GM19240 (cell line): Measurements from ENCODE around the gene ALDH4A1.
"Not testable (repeated sequence)": the region's sequence is repeated elsewhere in the genome, so short reads cannot be mapped to it uniquely, and the experiment has no call there.

Experiments
- DNase-seq: peaks from one replicate; pipeline ENCODE4 v3.0.0; 2011; ENCODE audit warnings: low spot score; ENCODE audit not compliant: insufficient read length

The ALDH4A1 gene

GRCh38 chr1:18858070-18858688 lies 44.2 kb downstream of the ALDH4A1 start:
- no peak for DNase-seq

DNA sequence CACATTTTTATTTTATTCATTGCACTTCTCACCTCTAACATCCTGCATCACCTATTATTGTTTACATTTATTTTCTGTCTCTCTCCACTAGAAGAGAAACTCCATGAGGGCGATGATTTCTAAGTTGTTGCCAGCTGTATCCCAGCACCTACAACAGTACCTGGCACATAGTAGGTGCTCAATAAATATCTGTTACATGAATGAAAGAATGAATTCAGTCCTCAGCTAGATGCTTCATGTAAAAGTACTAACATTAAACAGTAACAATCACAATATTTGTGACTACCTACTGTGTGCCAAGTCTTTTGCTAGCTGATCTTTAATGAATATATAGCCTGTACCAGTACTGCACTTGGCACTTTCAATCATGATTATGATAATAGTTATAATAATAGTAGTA lies 45.9 kb downstream of the ALDH4A1 start:
- no peak for DNase-seq

DNA sequence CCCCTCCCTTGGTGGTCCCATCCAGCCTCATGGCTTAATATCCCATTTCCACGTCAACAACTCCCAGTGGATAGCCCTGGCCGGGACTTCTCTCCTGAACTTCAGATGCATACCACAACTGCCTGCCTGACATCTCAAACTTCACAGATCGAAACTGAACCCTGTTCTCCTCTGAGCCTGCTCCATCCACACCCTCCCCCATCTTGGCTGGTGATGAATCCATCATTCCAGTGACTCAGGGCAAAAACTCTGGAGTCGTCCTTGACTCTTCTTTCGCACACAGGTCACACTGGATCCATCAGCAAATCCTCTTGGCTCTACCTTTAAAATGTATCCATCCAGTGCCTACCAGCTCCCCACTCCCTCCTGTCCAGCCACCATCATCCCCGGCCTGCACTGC lies 46.8 kb downstream of the ALDH4A1 start:
- DNase-seq = no peak

DNA sequence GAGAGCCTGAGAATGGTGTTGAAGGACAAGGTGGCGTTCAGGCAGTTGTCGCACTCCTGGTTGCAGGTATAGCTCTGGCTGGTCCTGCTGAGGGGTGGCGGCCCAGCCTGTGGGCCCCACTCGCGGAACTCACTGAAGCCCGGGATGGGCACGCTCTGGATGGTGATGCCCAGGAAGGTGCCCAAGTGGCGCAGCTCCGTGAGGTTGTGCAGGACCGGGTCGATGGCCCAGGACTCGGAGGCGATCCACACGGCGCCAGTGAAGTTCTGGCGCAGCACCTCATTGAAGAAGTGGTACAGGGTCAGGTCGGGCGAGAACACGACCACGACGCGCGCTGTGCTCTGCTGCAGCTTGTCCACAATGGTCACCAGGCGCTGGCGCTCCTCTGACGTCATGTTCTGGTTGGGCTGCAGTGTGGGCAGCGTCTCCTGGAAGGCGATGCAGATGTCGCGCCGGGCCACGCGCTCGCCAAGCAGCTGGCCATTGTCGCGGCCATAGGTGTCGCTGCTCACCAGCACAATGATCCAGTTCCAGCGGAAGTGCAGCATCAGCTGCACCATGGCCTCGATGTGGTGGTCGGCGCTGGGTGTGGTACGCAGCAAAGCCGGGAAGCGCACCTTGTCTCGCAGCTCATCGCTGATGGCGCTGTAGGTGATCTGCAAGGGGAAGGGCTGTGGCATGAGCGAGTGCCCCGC lies 47.9 kb downstream of the ALDH4A1 start:
- DNase-seq = no peak

- DNase-seq = no peak
These were observed 49.9 kb downstream of the ALDH4A1 start for GRCh38 chr1:18852501-18852900.

- no peak for DNase-seq
These were observed 53.1 kb downstream of the ALDH4A1 start for GRCh38 chr1:18849261-18849711.

DNA sequence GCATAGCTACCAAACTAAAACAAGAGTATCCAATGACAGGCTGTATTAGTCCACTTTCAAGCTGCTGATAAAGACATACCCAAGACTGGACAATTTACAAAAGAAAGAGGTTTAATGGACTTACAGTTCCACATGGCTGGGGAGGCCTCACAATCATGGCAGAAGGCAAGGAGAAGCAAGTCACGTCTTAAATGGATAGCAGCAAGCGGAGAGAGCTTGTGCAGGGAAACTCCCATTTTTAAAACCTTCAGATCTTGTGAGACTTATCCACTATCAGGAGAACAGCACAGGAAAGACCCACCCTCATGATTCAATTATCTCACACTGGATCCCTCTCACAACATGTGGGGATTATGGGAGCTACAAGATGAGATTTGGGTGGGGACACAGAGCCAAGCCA lies 54.6 kb downstream of the ALDH4A1 start:
- DNase-seq = not testable (repeated sequence)

GRCh38 chr1:18840145-18840544 lies 62.2 kb downstream of the ALDH4A1 start:
- DNase-seq = no peak

GRCh38 chr1:18836654-18837053 lies 65.7 kb downstream of the ALDH4A1 start:
- DNase-seq = no peak

GRCh38 chr1:18832319-18832718 lies 70.0 kb downstream of the ALDH4A1 start:
- DNase-seq = not testable (repeated sequence)

DNA sequence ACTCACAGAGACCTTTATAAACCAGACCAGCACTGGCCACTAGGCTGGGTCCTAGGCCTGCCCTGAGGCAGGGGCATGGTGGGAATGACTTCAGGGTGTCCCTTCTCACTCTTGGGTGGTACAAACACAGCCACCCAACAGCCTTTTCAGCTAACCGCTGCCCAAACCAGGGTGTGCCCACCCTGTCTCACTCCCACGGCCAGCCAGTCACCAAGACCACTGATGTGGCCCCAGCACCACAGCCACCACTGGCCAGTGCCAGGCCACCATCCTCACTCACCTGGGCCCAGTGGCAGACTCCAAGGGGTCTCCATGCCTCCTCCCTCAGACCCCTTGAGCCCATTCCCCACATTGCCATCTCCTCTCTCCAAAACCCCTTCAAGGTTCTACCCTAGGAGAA lies 70.7 kb downstream of the ALDH4A1 start:
- no peak for DNase-seq

GRCh38 chr1:18830596-18830995 lies 71.8 kb downstream of the ALDH4A1 start:
- no peak for DNase-seq

DNA sequence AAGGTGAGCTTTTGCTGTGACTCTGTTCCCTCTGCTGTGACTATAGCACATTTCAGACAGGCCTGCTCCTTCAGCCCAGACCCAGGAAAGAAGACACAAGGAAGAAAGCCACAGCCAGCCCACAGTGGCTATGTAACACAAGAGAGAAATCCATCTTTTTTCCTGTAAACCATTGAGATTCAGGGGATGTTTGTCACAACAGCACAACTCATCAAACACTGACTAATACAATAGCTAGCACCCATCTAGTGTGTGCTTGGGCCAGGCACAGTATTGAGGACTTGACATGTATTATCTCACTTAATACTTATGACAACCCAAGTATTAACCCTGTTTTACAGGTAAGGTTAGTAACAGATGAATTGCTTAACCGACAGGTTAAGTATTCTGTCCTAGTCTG lies 72.7 kb downstream of the ALDH4A1 start:
- DNase-seq = no peak

GRCh38 chr1:18828224-18828623 lies 74.1 kb downstream of the ALDH4A1 start:
- no peak for DNase-seq

DNA sequence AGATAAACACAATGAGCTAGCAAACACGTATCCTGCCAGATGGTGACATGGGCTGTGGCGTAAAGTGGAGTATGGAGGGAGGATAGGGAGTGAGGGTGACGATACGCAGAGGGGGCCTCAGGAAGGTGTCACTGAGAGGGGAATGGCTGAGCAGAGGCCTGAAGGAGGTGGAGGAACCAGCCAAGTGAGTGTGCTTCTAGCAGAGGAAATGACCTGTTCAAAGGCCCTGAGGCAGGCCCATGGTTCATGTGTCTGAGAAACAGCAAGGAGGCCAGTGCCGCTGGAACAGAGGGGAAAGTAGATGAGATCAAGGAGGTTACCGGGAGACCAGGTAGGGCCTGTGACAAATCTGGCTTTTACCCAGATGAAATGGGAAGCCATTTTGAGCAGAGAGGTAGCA lies 78.9 kb downstream of the ALDH4A1 start:
- DNase-seq = no peak
